HG02885 (cell line): ENCODE results near the gene RAB24.
"Not testable (repeated sequence)": the region's sequence is repeated elsewhere in the genome, so short reads cannot be mapped to it uniquely, and the experiment has no call there.

Source experiments
- ATAC-seq: cut with Tn5 transposase; IDR thresholded peaks from one replicate; pipeline ENCODE4 v1.9.1; 2021; ENCODE audit warnings: mild to moderate bottlenecking; ENCODE audit not compliant: unreplicated experiment, poor library complexity

Gene RAB24

GRCh38 chr5:177303121-177303924, at the start of gene RAB24, which contains the start of gene PRELID1:
RAB24 (minus strand) TSS chr5:177303719; CDS start chr5:177303288, 431 bp downstream.
PRELID1 (plus strand) TSS chr5:177303799; CDS start chr5:177303986, 187 bp downstream.
- peak; percentile 76 for ATAC-seq

- ATAC-seq, result no peak
These were observed 49.6 kb upstream of the RAB24 start for GRCh38 chr5:177353093-177353492.

- peak; percentile 93 for ATAC-seq
These were observed 48.1 kb upstream of the RAB24 start, which contains the start of gene LMAN2 for GRCh38 chr5:177351392-177352329. LMAN2 (minus strand) TSS chr5:177351668; CDS start chr5:177351647, 21 bp downstream.

GRCh38 chr5:177350776-177351391, 47.4 kb upstream of the RAB24 start:
- peak; percentile 13 for ATAC-seq

GRCh38 chr5:177349762-177350161, 46.2 kb upstream of the RAB24 start:
- no peak for ATAC-seq

DNA sequence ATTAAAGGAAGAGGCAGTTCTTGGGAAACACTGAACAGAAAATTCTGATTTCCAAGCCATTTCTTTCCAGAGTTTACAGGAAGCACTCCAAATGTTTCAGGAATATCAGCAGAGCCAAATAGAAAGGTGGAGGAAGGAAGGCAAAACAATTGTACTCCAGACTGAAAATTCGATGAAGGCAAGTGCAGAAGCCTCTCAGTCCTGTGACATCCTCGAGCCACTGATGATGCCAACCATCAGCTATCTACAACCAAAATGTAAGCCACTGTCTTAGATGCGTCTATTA, 45.8 kb upstream of the RAB24 start:
- ATAC-seq, result no peak

DNA sequence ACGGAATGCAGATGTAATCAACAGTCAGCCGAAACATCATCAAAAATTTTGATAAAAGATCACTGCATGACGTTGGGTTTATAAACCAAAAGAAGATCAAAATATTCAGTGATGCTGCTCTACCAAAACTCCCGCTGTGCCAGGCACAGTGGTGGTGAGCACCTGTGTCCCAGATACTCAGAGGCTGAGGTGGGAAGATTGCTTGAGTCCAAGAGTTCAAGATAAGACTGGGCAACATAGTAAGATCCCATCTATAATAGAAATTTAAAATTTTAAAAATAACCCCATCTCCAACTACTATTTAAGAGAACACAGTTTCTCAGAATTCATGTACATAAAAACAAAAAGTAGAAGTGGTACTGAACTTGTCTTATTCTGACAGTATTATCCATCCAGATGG, 44.2 kb upstream of the RAB24 start:
- no peak for ATAC-seq

GRCh38 chr5:177346820-177347219, 43.3 kb upstream of the RAB24 start:
- no peak for ATAC-seq

GRCh38 chr5:177344891-177345290, 41.4 kb upstream of the RAB24 start:
- no peak for ATAC-seq

- ATAC-seq, result no peak
These were observed 40.3 kb upstream of the RAB24 start for GRCh38 chr5:177343777-177344176.

GRCh38 chr5:177343000-177343399, 39.5 kb upstream of the RAB24 start:
- ATAC-seq, result not testable (repeated sequence)

DNA sequence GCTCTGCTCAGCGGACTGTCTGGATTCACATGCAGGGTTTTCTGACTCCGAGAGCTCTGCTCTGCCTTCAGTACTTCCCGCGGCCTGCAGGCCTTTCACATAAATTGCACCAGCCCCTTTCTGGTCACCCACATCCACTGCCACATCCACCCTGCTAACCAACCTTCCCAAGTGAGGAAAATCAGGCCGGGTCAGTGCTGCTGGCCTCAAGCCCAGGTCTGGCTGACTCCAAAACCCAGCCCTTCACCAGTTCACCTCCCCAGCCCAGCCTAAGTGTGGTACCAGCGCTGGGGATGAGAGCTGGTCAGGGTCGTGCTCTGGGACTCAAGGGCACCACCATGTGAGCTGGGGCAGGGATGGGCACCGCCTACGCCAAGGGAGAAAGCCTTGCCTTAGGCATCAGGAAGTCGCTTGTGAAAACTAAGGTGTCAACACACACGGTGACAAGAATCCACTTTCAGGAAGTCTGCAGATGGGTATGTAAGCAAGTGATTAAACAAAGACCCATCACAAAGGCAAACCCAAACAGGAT, 35.7 kb upstream of the RAB24 start:
- ATAC-seq, result no peak

DNA sequence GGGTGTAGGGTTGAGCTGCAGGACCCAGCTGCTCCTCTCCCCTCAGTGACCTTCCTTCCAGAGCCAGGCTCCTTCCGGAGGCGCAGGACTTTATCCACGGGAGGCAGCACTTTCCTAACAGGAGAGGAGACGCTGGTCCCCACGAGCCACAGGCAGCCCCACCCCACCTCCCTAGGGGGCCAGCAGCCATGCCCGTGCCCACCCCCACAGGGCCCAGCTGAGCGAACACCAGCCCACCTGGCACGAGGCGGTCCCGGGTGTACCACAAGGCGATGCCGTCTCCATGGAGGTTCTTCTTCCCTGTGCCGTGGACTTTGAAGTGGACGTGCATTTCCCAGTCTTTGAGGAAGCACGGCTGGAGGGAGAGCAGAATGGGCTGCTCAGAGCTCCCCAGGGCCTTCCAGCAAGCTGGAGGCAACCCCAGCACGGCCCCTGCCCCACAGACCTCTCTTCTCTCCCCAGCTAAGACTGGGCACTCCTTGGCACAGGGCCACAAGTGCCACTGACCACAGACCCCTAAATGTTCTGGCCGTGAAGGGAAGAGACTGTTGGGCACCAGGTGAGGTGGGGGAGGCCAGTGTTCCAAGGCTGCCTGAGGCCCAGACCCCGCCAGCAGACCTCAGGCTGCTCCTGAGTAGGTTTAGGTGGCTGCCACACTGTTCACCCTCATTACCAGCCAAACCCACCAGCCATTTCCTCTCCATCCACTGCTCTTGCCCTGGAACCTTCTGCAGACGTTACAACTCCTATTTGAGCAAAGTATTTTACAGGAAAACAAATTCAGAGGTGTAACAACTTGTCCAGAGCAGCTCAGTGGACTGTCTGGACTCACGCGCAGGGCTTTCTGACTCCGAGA, 35.0 kb upstream of the RAB24 start:
- no peak for ATAC-seq

- ATAC-seq, result no peak
These were observed 33.3 kb upstream of the RAB24 start for GRCh38 chr5:177336603-177337494.

DNA sequence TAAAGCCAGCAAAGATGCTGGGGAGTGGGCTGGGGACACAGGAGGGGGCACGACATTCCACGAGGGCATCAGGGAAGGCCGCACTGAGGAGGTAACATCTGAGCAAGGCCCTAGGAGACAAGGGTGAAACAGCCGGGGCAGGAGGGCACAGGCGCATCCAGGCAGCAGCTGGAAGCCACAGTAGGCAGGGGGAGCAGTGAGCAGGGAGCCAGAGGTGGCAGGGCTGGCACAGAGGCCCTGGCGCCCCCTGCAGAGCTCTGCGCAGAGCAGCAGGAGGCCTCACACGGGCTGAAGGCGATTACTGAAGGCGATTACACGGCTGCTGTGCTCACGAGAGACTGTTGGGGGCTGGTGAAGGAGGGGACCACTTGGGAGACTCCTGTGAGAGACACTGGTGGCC, 32.6 kb upstream of the RAB24 start:
- ATAC-seq, result no peak

DNA sequence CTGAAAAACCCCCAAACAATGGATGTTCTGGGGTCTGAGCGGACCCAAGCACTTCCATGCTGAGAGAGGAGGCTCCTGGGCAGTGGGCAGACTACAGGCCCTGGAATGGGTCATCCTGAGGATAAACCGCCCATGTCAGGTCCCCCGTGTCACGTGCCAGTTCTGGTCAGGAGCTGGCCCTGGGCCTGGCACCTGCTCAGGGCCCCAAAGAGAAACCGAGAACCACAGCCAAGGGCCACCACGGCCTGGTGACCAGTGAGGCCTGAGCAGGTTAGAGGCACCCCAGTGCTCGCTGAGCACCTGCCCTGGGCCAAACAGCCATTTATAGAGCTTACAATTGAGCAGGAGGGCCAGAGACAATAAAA, 32.2 kb upstream of the RAB24 start:
- ATAC-seq, result no peak

DNA sequence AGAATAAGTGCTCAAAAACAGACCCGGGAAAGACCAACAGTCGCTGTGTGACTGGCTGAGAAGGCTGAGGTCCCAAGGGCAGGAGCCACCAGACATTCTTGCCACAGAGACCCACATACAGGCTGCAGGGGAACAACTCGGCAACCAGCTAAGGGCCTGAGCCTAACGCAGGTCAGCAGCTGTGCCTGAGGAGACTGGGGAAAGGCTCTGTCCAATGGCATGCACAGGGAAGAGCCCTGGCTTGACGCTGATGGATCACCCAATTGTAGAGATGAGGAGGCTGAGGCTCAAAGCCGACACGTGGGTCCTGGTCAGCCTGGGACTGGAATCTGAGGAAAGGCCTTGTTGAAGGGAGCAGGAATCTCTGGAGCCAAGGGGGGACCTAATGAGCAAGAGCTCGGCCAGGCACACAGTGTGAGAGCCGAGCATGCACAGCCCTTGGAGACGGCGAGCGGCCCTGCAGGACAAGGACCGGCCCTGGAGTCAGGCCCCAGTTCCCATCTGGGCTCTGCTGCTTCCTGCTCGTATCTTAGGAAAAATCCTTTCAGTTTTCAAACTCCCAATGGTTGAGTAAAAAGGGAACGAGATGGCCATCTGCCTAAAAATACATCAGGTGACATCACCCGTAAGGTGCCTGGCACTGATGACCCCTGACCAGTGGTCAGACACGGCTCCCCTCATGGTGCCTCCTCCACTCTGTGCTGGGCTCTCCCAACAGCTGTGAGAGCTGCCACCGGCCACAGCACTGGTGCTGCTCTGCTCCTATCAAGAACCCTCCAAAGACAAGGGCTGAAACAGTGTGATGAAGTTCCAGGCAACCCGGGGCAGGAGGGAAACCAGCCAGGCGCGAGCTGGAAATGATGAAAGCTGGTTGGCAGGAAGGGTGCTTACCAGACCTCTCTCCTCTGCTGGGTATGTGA, 31.5 kb upstream of the RAB24 start:
- ATAC-seq, result no peak

DNA sequence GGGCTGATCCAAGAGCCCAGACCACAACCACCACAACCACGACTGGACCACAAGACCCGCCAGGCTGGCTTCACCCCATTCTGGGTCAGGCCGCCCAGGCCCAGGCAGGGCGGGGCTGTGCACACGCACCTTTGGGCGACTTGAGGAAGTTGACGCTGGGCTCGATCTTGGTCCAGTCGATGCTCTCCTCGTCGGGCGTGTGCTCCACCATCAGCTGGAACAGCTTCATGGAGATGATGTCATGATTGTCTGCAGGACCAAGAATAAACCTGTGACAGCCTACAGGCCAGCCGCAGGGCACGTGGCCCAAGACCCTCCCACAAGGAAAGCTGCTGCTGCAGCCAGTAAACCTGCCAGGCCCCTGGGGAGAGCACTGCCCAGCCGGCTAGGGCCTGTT, 30.6 kb upstream of the RAB24 start:
- no peak for ATAC-seq
